Activated CD8-positive, alpha-beta memory T cell treated with anti-CD3 and anti-CD28 coated beads for 1 hour (primary cell): ENCODE results near the gene KRT35.

Experiments used
- DNase-seq, 2 donors: peaks; one replicate each; pipeline ENCODE4 v3.0.0-alpha.2; 2020; ENCODE audit warnings: low read depth in 1 of 2; ENCODE audit errors: extremely low read depth in 1 of 2

Gene KRT35

GRCh38 chr17:41481036-41481435 is at the start of gene KRT35:
TSS of gene KRT35 (minus strand) at chr17:41481151. CDS start at chr17:41481097, 54 bp downstream.
- DNase-seq = no peak

- DNase-seq = no peak
Observed at GRCh38 chr17:41530062-41531048, 49.4 kb upstream of the KRT35 start.

- DNase-seq = no peak
Observed at GRCh38 chr17:41529491-41529915, 48.6 kb upstream of the KRT35 start.

- DNase-seq = no peak
Observed at GRCh38 chr17:41528959-41529353, 48.0 kb upstream of the KRT35 start.

GRCh38 chr17:41527063-41528023 is 46.4 kb upstream of the KRT35 start:
- DNase-seq = no peak

- no peak for DNase-seq
Observed at GRCh38 chr17:41524261-41524660, 43.3 kb upstream of the KRT35 start.

- DNase-seq = no peak
Observed at GRCh38 chr17:41523787-41524186, 42.8 kb upstream of the KRT35 start.

GRCh38 chr17:41523225-41523593 is 42.3 kb upstream of the KRT35 start:
- no peak for DNase-seq

- no peak for DNase-seq
Observed at GRCh38 chr17:41522301-41523224, 41.6 kb upstream of the KRT35 start.

GRCh38 chr17:41521574-41522261 is 40.8 kb upstream of the KRT35 start:
- no peak for DNase-seq

GRCh38 chr17:41520821-41521521 is 40.0 kb upstream of the KRT35 start:
- DNase-seq = no peak

GRCh38 chr17:41519501-41520224 is 38.7 kb upstream of the KRT35 start:
- no peak for DNase-seq

- DNase-seq = no peak
Observed at GRCh38 chr17:41518789-41519449, 38.0 kb upstream of the KRT35 start, which contains the start of gene KRT15. TSS of gene KRT15 (minus strand) at chr17:41518890. CDS start at chr17:41518827, 63 bp downstream.

- DNase-seq = no peak
Observed at GRCh38 chr17:41518031-41518430, 37.1 kb upstream of the KRT35 start.

- no peak for DNase-seq
Observed at GRCh38 chr17:41516830-41517283, 35.9 kb upstream of the KRT35 start.

GRCh38 chr17:41516147-41516829 is 35.3 kb upstream of the KRT35 start:
- no peak for DNase-seq

GRCh38 chr17:41513168-41513547 is 32.2 kb upstream of the KRT35 start:
- no peak for DNase-seq
